CD4-positive, alpha-beta memory T cell (primary cell): Measurements from ENCODE around the gene TTC9C. TPM values are rescaled to one million over a fixed set of nuclear protein-coding genes. Genes with fewer than 3 reads are reported as not detected.
"Not testable (repeated sequence)": the region's sequence is repeated elsewhere in the genome, so short reads cannot be mapped to it uniquely, and the experiment has no call there.

Experiments used
- CTCF ChIA-PET: fragments of 350-600 bp; sonication (Branson Sonifier 250); formaldehyde crosslinking; loops from one replicate; lab custom pipeline; 2021; ENCODE audit warnings: inconsistent platforms; ENCODE audit not compliant: partially characterized antibody; lab: Charles Lee
- POLR2A ChIA-PET: fragments of 350-600 bp; sonication (Branson Sonifier 250); formaldehyde crosslinking; loops from one replicate; lab custom pipeline; 2021; ENCODE audit not compliant: partially characterized antibody; lab: Charles Lee
- DNase-seq, 5 donors: peaks; one replicate each; pipeline versions ENCODE4 v3.0.0 to v3.0.0-alpha.2; 2020 to 2022; ENCODE audit warnings: mixed read lengths in 1 of 5
- H3K27ac ChIP-seq: one replicate; pipeline ENCODE4 v1.7.0; 2013; ENCODE audit warnings: low read depth, low read length
- H3K27me3 ChIP-seq: 2 replicates; pipeline ENCODE4 v1.7.0; 2013; ENCODE audit warnings: mild to moderate bottlenecking, low read length, moderate library complexity; ENCODE audit not compliant: insufficient read depth
- H3K36me3 ChIP-seq: 2 replicates; pipeline ENCODE4 v1.7.0; 2013; ENCODE audit warnings: mild to moderate bottlenecking, low read length, moderate library complexity; ENCODE audit not compliant: insufficient read depth
- H3K4me1 ChIP-seq: 2 replicates; pipeline ENCODE4 v1.7.0; 2013; ENCODE audit warnings: mild to moderate bottlenecking, low read length, moderate library complexity; ENCODE audit not compliant: insufficient read depth
- H3K4me3 ChIP-seq, 2 donors: one replicate each; pipeline ENCODE4 v1.7.0; 2013; ENCODE audit warnings: low read length in 2 of 2, mild to moderate bottlenecking in 1 of 2
- H3K9me3 ChIP-seq, 2 donors: one replicate each; pipeline ENCODE4 v1.7.0; 2013; ENCODE audit warnings: low read length in 2 of 2, control low read depth in 1 of 2; ENCODE audit not compliant: control insufficient read depth in 1 of 2
- H3K27ac Mint-ChIP-seq, 7 donors: one replicate each; pipeline ENCODE4 v1.8.0; 2020 to 2021; ENCODE audit warnings: mixed read lengths in 7 of 7, mild to moderate bottlenecking in 6 of 7, inconsistent platforms in 3 of 7, moderate library complexity in 3 of 7
- H3K27me3 Mint-ChIP-seq, 2 donors: one replicate each; pipeline ENCODE4 v1.8.0; 2020 to 2021; ENCODE audit warnings: mixed read lengths in 2 of 2
- H3K36me3 Mint-ChIP-seq, 2 donors: one replicate each; pipeline ENCODE4 v1.8.0; 2020 to 2021; ENCODE audit warnings: mixed read lengths in 2 of 2, inconsistent platforms in 1 of 2, mild to moderate bottlenecking in 1 of 2
- H3K4me1 Mint-ChIP-seq, 4 donors: one replicate each; pipeline ENCODE4 v1.8.0; 2020 to 2021; ENCODE audit warnings: mixed read lengths in 4 of 4, mild to moderate bottlenecking in 1 of 4
- H3K4me3 Mint-ChIP-seq, 8 donors: one replicate each; pipeline ENCODE4 v1.8.0; 2020 to 2021; ENCODE audit warnings: mixed read lengths in 8 of 8, mild to moderate bottlenecking in 7 of 8, moderate library complexity in 6 of 8, inconsistent platforms in 3 of 8
- H3K9me3 Mint-ChIP-seq, 8 donors: one replicate each; pipeline ENCODE4 v1.8.0; 2020 to 2021; ENCODE audit warnings: mixed read lengths in 8 of 8, mild to moderate bottlenecking in 5 of 8, inconsistent platforms in 3 of 8, moderate library complexity in 1 of 8
- intact Hi-C: fragments of 100-400 bp; cut with micrococcal nuclease; formaldehyde crosslinking; loops from one replicate; pipeline ENCODE4 v1.15.1; 2023
- polyA plus RNA-seq, 2 donors: library from polyadenylated mRNA; unstranded; fragments of 300-500 nt; fragmentation: Illumina TruSeq; gene quantifications; one replicate each; pipeline ENCODE4 v1.2.3, GENCODE V29; 2021
- total RNA-seq, 2 experiments: library from RNA; stranded (reverse); gene quantifications; one replicate each; pipeline ENCODE4 v1.2.3, GENCODE V29; 2021

Gene TTC9C
- total and polyA plus RNA-seq, 4 experiments from 2014 or later: 10.2 to 53.5 (median 38.4) TPM

DNA sequence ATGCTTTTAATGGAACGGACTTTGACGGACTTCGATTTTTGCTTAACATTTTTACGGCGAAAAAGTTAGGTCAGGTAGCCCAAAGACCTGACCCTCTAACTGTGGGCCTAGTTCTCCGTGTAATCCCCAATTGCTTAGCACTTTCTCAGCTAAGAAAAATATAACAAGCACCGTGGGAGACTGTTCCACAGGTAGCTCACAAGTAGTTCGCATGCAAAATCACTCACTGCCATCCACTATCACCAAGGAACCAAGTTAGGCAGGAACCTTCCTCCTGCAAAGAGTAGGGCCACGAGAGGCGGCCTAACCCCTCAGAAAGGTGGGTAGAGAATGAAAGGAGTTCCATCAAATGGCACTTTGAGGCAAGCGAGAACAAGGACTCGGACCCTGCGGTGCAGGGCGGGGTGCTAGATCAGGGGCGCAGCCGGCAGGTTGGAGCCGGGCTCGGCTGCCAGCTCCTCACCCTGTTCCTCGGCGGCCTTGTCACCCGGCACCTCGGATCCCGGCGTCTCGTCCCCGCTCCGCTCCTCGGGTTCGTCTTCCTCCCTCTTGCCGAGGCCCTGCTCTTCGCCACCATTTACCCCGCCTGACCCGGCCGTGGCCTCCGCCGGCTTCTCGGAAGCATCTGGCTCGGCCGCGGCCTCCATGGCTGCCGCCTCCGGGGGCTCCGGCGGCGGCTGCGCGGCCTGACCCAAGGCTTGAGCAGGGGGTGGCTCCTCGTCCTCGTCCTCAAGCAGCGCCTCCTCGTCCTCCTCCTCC is 2.0 kb upstream of the TTC9C start:
- POLR2A ChIA-PET: interaction anchor here (0.6 to 15.3 kb wide), 37 partner anchors 15 to 1364 kb away, joined by 3 to 283 read pairs (median 11); partner anchors contain the start of genes B3GAT3, BSCL2, C11orf98 and CSKMT
- Mint-ChIP-seq H3K9me3 (peaks cover 0 to 2% (median 0%) of the 10 kb centered on the region in 8 donors), H3K4me3 (peak overlapping the region; percentile 84 to 98 (median 94)), H3K4me1 (peaks cover 31 to 89% (median 56%) of the 10 kb centered on the region in 4 donors), H3K27me3 (no peaks in the 10 kb centered on the region), H3K36me3 (peaks cover 41 to 67% of the 10 kb centered on the region in 2 donors), H3K27ac (peak overlapping the region; percentile 90 to 98 (median 94))
- CTCF ChIA-PET: interaction anchor here (0.8 to 3.3 kb wide), 8 partner anchors 12 to 135 kb away, joined by 3 to 21 read pairs (median 3); partner anchors contain the start of genes POLR2G, TMEM179B and TUT1
- Histone ChIP-seq H3K4me3 (peak overlapping the region; percentile 87 to 95), H3K36me3 (peaks cover 29% of the 10 kb centered on the region), H3K9me3 (no peaks in the 10 kb centered on the region), H3K27me3 (no peaks in the 10 kb centered on the region), H3K4me1 (peaks cover 54% of the 10 kb centered on the region), H3K27ac (peak overlapping the region; percentile 93)
- intact Hi-C loops: no loop called here
- DNase-seq: peak in 1 of 5 donors; percentile 47

- Histone ChIP-seq H3K4me3 (peak overlapping the region in 1 of 2 donors; percentile 95), H3K36me3 (peaks cover 24% of the 10 kb centered on the region), H3K27ac (peak overlapping the region; percentile 93), H3K4me1 (peaks cover 52% of the 10 kb centered on the region), H3K27me3 (no peaks in the 10 kb centered on the region), H3K9me3 (no peaks in the 10 kb centered on the region)
- Mint-ChIP-seq H3K4me1 (peaks cover 31 to 87% (median 53%) of the 10 kb centered on the region in 4 donors), H3K27me3 (no peaks in the 10 kb centered on the region), H3K4me3 (peak overlapping the region; percentile 84 to 98 (median 95)), H3K36me3 (peaks cover 36 to 61% of the 10 kb centered on the region in 2 donors), H3K27ac (peak overlapping the region in 6 of 7 donors; percentile 94 to 99 (median 99)), H3K9me3 (peaks cover 0 to 2% (median 0%) of the 10 kb centered on the region in 8 donors)
- intact Hi-C loops: loop anchor here (1.0 kb wide), 5 partner anchors 18 to 154 kb away; partner anchors contain the start of gene POLR2G
- no peak for DNase-seq
- CTCF ChIA-PET: interaction anchor here (0.8 to 3.3 kb wide), 10 partner anchors 15 to 154 kb away, joined by 3 to 21 read pairs (median 4); partner anchors contain the start of genes C11orf98, CSKMT, POLR2G and SLC3A2
- POLR2A ChIA-PET: interaction anchor here (0.6 to 15.3 kb wide), 40 partner anchors 15 to 1365 kb away, joined by 3 to 283 read pairs (median 10); partner anchors contain the start of genes B3GAT3, BSCL2, C11orf98 and CSKMT
Measured at GRCh38 chr11:62726915-62727164, 1.4 kb upstream of the TTC9C start.

- peaks cover 28 to 82% (median 49%) of the 10 kb centered on the region in 4 donors for H3K4me1 Mint-ChIP-seq
- peaks cover 50% of the 10 kb centered on the region for H3K4me1 ChIP-seq
Measured at GRCh38 chr11:62727165-62727871, 968 bp upstream of the TTC9C start, which contains the start of gene HNRNPUL2. Gene HNRNPUL2 (minus strand): TSS chr11:62727457. CDS start chr11:62727156, 301 bp downstream.

DNA sequence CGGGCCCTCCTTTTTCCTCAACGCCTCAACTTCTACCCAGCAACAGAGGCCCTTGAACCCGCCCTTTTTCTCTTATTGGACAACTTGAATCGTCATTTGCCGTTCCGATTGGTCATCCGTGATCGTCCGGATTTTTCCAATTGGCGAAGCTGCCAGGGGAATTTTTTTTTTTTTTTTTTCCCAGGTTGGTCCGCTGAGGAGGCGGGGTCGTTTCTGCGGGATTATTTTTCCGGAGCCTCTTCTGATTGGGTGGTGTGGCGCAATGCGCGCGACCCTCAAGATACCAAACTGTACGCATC is 465 bp upstream of the TTC9C start:
- H3K4me3 Mint-ChIP-seq: peak overlapping the region; percentile 84 to 97 (median 94)
- Histone ChIP-seq H3K4me3 (peak overlapping the region; percentile 95 to 99), H3K4me1 (peaks cover 45% of the 10 kb centered on the region), H3K9me3 (no peaks in the 10 kb centered on the region), H3K36me3 (peaks cover 15% of the 10 kb centered on the region), H3K27ac (peak overlapping the region; percentile 93), H3K27me3 (no peaks in the 10 kb centered on the region)
- H3K4me1 Mint-ChIP-seq: peaks cover 28 to 79% (median 45%) of the 10 kb centered on the region in 4 donors
- peaks cover 0 to 2% (median 0%) of the 10 kb centered on the region in 8 donors for H3K9me3 Mint-ChIP-seq
- POLR2A ChIA-PET: interaction anchor here (0.7 to 15.3 kb wide), 45 partner anchors 9 to 1644 kb away, joined by 3 to 283 read pairs (median 9); partner anchors contain the start of genes B3GAT3, BSCL2, C11orf98 and CSKMT
- CTCF ChIA-PET: interaction anchor here (0.8 to 3.3 kb wide), 10 partner anchors 16 to 153 kb away, joined by 3 to 21 read pairs (median 4); partner anchors contain the start of genes C11orf98, CSKMT, POLR2G and SLC3A2
- peak overlapping the region; percentile 98 to 99 (median 99) for H3K27ac Mint-ChIP-seq
- peak; percentile 95 to 97 (median 95) for DNase-seq
- H3K27me3 Mint-ChIP-seq: no peaks in the 10 kb centered on the region
- intact Hi-C loops: loop anchor here (1.0 to 2.0 kb wide), 9 partner anchors 19 to 153 kb away; partner anchors contain the start of genes POLR2G, STX5, TAF6L and TEX54
- H3K36me3 Mint-ChIP-seq: peaks cover 27 to 53% of the 10 kb centered on the region in 2 donors

More at GRCh38 chr11:62727165-62727871, 968 bp upstream of the TTC9C start, which contains the start of gene HNRNPUL2:
- intact Hi-C loops: loop anchor here (1.0 kb wide), 5 partner anchors 18 to 154 kb away; partner anchors contain the start of gene POLR2G
- POLR2A ChIA-PET: interaction anchor here (0.6 to 15.3 kb wide), 45 partner anchors 16 to 1644 kb away, joined by 3 to 283 read pairs (median 9); partner anchors contain the start of genes B3GAT3, BSCL2, C11orf98 and CSKMT
- Mint-ChIP-seq H3K9me3 (peaks cover 0 to 2% (median 0%) of the 10 kb centered on the region in 8 donors), H3K36me3 (peaks cover 32 to 57% of the 10 kb centered on the region in 2 donors), H3K4me3 (peak within 1 kb of the TSS; percentile 84 to 98 (median 96)), H3K27ac (peak within 1 kb of the TSS; percentile 98 to 99 (median 99)), H3K27me3 (no peaks in the 10 kb centered on the region)
- peaks cover 20% of the 10 kb centered on the region for H3K36me3 ChIP-seq
- H3K4me3 ChIP-seq: peak within 1 kb of the TSS; percentile 95 to 99
- H3K27ac ChIP-seq: peak within 1 kb of the TSS; percentile 93
- CTCF ChIA-PET: interaction anchor here (0.8 to 3.3 kb wide), 11 partner anchors 16 to 154 kb away, joined by 3 to 21 read pairs (median 4); partner anchors contain the start of genes C11orf98, CSKMT, POLR2G and SLC3A2
- H3K9me3 ChIP-seq: no peaks in the 10 kb centered on the region
- H3K27me3 ChIP-seq: no peaks in the 10 kb centered on the region
- peak; percentile 99 for DNase-seq

DNA sequence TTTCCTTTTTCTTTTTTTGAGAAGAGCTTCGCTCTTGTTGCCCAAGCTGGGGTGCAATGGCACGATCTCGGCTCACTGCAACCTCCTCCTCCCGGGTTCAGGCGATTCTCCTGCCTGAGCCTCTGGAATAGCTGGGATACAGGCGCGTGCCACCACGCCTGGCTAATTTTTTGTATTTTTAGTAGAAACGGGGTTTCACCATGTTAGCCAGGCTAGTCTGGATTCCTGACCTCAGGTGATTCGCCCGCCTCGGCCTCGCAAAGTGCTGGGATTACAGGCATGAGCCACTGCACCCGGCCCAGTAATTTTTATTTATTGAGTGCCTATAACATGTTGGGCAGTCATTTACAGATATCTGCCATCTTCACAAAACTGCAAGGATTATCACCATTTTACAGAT is 1.8 kb downstream of the TTC9C start:
- DNase-seq, H3K36me3 ChIP-seq, H3K27me3 ChIP-seq, H3K9me3 Mint-ChIP-seq, intact Hi-C loops, H3K27ac ChIP-seq, H3K9me3 ChIP-seq, H3K27me3 Mint-ChIP-seq: not testable (repeated sequence)
- H3K4me1 Mint-ChIP-seq: peaks cover 19 to 62% (median 33%) of the 10 kb centered on the region in 4 donors
- ChIA-PET POLR2A (interaction anchor here (1.0 to 15.3 kb wide), 10 partner anchors 18 to 151 kb away, joined by 3 to 283 read pairs (median 76); partner anchors contain the start of genes BSCL2, C11orf98, CSKMT and GNG3), CTCF (interaction anchor here (0.9 to 1.6 kb wide), 7 partner anchors 10 to 63 kb away, joined by 3 to 5 read pairs (median 4); no protein-coding TSS in a partner anchor)
- Histone ChIP-seq H3K4me1 (peaks cover 26% of the 10 kb centered on the region), H3K4me3 (peak overlapping the region; percentile 9 to 35)
- peak overlapping the region; percentile 63 to 97 (median 88) for H3K4me3 Mint-ChIP-seq
- H3K36me3 Mint-ChIP-seq: peaks cover 18 to 40% of the 10 kb centered on the region in 2 donors
- peak overlapping the region in 4 of 7 donors; percentile 9 to 55 (median 24) for H3K27ac Mint-ChIP-seq

GRCh38 chr11:62732830-62733229 is 4.5 kb downstream of the TTC9C start:
- peaks cover 18% of the 10 kb centered on the region for H3K4me1 ChIP-seq
- DNase-seq: peak in 3 of 5 donors; percentile 19 to 37 (median 32)
- no peaks in the 10 kb centered on the region for H3K9me3 ChIP-seq
- Mint-ChIP-seq H3K4me3 (peak overlapping the region in 1 of 8 donors; percentile 20), H3K36me3 (peaks cover 15 to 39% of the 10 kb centered on the region in 2 donors), H3K4me1 (peaks cover 12 to 38% (median 25%) of the 10 kb centered on the region in 4 donors), H3K27me3 (no peaks in the 10 kb centered on the region), H3K9me3 (no peaks in the 10 kb centered on the region), H3K27ac (peak overlapping the region in 5 of 7 donors; percentile 10 to 60 (median 24))
- intact Hi-C loops: no loop called here
- no peaks in the 10 kb centered on the region for H3K27me3 ChIP-seq
- H3K36me3 ChIP-seq: peaks cover 15% of the 10 kb centered on the region
- no peak overlapping the region for H3K4me3 ChIP-seq
- CTCF ChIA-PET: interaction anchor here (0.7 kb wide), 1 partner anchor 9 kb away, joined by 3 read pairs; no protein-coding TSS in a partner anchor
- H3K27ac ChIP-seq: no peak overlapping the region
- POLR2A ChIA-PET: no interaction called here
